Measurements from ENCODE around the gene TSNAXIP1. TPM values are rescaled to one million over a fixed set of nuclear protein-coding genes. Genes with fewer than 3 reads are reported as not detected.
"Not testable (repeated sequence)": the region's sequence is repeated elsewhere in the genome, so short reads cannot be mapped to it uniquely, and the experiment has no call there.

The TSNAXIP1 gene
- total and polyA plus RNA-seq, 10 of the 15 experiments (the other 5 are each of a cell fraction or from before 2014, with no cell fraction given) = 0.09 to 0.63 (median 0.37) TPM; not detected in 1

DNA sequence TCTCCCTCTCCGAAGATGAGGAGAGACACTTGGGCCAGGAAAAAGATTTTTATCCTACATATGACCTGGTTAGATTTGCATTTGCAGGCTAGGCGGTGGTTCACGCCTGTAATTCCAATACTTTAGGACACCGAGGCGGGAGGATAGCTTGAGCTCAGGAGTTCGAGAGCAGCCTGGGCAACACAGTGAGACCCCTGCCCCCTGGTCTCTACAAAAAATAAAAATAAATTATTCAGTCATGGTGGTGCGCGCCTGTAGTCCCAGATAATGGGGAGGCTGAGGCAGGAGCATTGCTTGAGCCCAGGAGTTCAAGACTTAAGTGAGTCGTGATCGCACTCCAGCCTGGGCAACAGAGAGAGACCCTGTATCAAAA lies 27.5 kb downstream of the TSNAXIP1 start (continued):
- TF ChIP-seq SMC3 (IDR thresholded peaks at IDR 0.05; ENCODE audit: borderline replicate concordance, low read length) (no peak), GATAD2B (conservative IDR thresholded peaks at IDR 0.05; ENCODE audit: low read depth) (no peak), POLR2AphosphoS5 (IDR thresholded peaks at IDR 0.05; ENCODE audit: low read length) (no peak)

DNA sequence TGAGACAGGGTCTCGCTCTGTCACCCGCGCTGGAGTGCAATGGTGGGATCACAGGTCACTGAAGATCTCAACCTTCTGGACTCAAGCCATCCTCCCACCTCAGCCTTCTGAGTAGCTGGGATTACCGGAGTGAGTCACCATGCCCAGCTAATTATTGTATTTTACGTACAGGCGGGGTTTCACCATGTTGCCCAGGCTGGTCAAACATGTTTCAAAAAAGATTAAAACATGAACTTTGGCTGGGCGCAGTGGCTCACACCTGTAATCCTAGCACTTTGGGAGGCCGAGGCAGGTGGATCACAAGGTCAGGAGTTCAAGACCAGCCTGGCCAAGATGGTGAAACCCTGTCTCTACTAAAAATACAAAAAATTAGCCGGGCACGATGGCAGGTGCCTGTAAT lies 30.5 kb downstream of the TSNAXIP1 start:
- intact Hi-C loops (cut with micrococcal nuclease; ENCODE audit: unreplicated experiment); H3K36me3 ChIP-seq (ENCODE audit: control insufficient read depth in 2 of 2, insufficient read depth in 2 of 2, low read length in 1 of 2); H3K9ac ChIP-seq (ENCODE audit: control insufficient read depth, insufficient read depth, low read length); FAIRE-seq; H3K9me3 ChIP-seq (replicated peaks; ENCODE audit: control insufficient read depth, insufficient read depth, low read length); ATAC-seq; DNase-seq (ENCODE audit: low read depth, low spot score); in situ Hi-C loops (cut with MboI); H2AFZ ChIP-seq (ENCODE audit: control insufficient read depth, low read depth, low read length); H3K27ac ChIP-seq (ENCODE audit: control insufficient read depth, insufficient read depth); H4K20me1 ChIP-seq (ENCODE audit: control insufficient read depth, insufficient read depth); BruUV-seq (replicated peaks); H3K27me3 ChIP-seq (replicated peaks in 1 of 2; ENCODE audit: control insufficient read depth in 2 of 2, insufficient read depth in 2 of 2, low read length in 1 of 2); H3K4me2 ChIP-seq (ENCODE audit: control insufficient read depth, insufficient read depth); H3K4me3 ChIP-seq: not testable (repeated sequence)
- 73% methylated on average over 9 of the region's 10 CpGs for WGBS (ENCODE audit: insufficient coverage, insufficient replicate concordance, low lambda C conversion rate, missing lambda C conversion rate)
- ChIA-PET SMC1A (ENCODE audit: uncharacterized antibody, unreplicated experiment) (interaction anchor here (1.0 kb wide), 1 partner anchor 7 kb away, joined by 3 read pairs; no protein-coding TSS in a partner anchor), CTCF (interaction anchor here (1.1 to 2.2 kb wide), 2 partner anchors 21 to 24 kb away, joined by 3 to 8 read pairs; no protein-coding TSS in a partner anchor), POLR2A (interaction anchor here (0.7 kb wide), 1 partner anchor 23 kb away, joined by 3 read pairs; no protein-coding TSS in a partner anchor), RAD21 (ENCODE audit: unreplicated experiment) (interaction anchor here (0.9 kb wide), 1 partner anchor 28 kb away, joined by 3 read pairs; no protein-coding TSS in a partner anchor)
- Histone ChIP-seq H3K79me2 (ENCODE audit: control insufficient read depth, insufficient read depth, low read length) (peaks cover 13% of the 10 kb centered on the region), H3K4me1 (ENCODE audit: control insufficient read depth, insufficient read depth, low read length) (peaks cover 10% of the 10 kb centered on the region)

DNA sequence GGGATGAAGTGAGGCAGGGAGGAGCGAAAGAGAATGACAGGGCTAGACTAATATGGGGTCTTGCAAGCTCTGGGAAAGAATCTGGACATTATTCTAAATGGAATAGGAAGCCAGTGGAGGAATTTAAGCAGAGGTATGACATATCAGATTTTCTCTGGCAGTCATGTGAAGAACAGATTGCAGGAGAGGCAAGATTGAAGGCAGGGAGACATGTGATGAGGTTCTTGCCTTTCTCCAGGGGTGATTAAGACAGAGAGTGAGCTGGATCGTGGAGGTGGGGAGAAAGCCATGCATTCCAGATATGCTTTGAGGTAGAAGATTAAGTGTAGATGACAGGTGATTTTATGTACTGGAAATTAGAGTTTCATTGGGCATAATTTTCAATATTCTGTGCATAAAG lies 31.1 kb downstream of the TSNAXIP1 start:
- in situ Hi-C loops (cut with MboI) (no loop called here), intact Hi-C loops (cut with micrococcal nuclease; ENCODE audit: unreplicated experiment) (no loop called here)
- DNase-seq (ENCODE audit: low read depth, low spot score) = no peak
- ATAC-seq = no peak
- no TSS peak for BruUV-seq (replicated peaks)
- no peak for FAIRE-seq
- H3K27ac ChIP-seq (ENCODE audit: control insufficient read depth, insufficient read depth) = no peak overlapping the region
- no peak overlapping the region for H3K4me3 ChIP-seq
- ChIA-PET SMC1A (ENCODE audit: uncharacterized antibody, unreplicated experiment) (interaction anchor here (0.6 kb wide), 1 partner anchor 70 kb away, joined by 3 read pairs; no protein-coding TSS in a partner anchor), CTCF (no interaction called here), RAD21 (ENCODE audit: unreplicated experiment) (interaction anchor here (0.6 to 0.9 kb wide), 2 partner anchors 28 to 284 kb away, joined by 3 read pairs; no protein-coding TSS in a partner anchor), POLR2A (interaction anchor here (0.7 kb wide), 1 partner anchor 24 kb away, joined by 3 read pairs; no protein-coding TSS in a partner anchor)
- H2AFZ ChIP-seq (ENCODE audit: control insufficient read depth, low read depth, low read length) = no peak overlapping the region
- H3K9ac ChIP-seq (ENCODE audit: control insufficient read depth, insufficient read depth, low read length) = no peak overlapping the region
- peaks cover 12% of the 10 kb centered on the region for H3K79me2 ChIP-seq (ENCODE audit: control insufficient read depth, insufficient read depth, low read length)
- no peaks in the 10 kb centered on the region for H3K9me3 ChIP-seq (replicated peaks; ENCODE audit: control insufficient read depth, insufficient read depth, low read length)
- no peaks in the 10 kb centered on the region for H3K27me3 ChIP-seq (replicated peaks in 1 of 2; ENCODE audit: control insufficient read depth in 2 of 2, insufficient read depth in 2 of 2, low read length in 1 of 2)
- H3K4me2 ChIP-seq (ENCODE audit: control insufficient read depth, insufficient read depth) = no peak overlapping the region
- peaks cover 7% of the 10 kb centered on the region; the same call in 1 of the 2 replicates for H3K4me1 ChIP-seq (ENCODE audit: control insufficient read depth, insufficient read depth, low read length)
- 14% methylated on average over 2 of the region's 2 CpGs for WGBS (ENCODE audit: insufficient coverage, insufficient replicate concordance, low lambda C conversion rate, missing lambda C conversion rate)
- H3K36me3 ChIP-seq (ENCODE audit: control insufficient read depth in 2 of 2, insufficient read depth in 2 of 2, low read length in 1 of 2) = no peaks in the 10 kb centered on the region
- TF ChIP-seq NRF1 (conservative IDR thresholded peaks at IDR 0.05; ENCODE audit: low read depth, low read length) (no peak), TARDBP (IDR thresholded peaks at IDR 0.05; ENCODE audit: borderline replicate concordance) (no peak), TCF12 (IDR thresholded peaks at IDR 0.05; ENCODE audit: low read depth, low read length) (no peak), RB1 (IDR thresholded peaks at IDR 0.05; ENCODE audit: borderline replicate concordance) (no peak), LARP7 (IDR thresholded peaks at IDR 0.05) (no peak), CBFB (IDR thresholded peaks at IDR 0.05; ENCODE audit: low read depth) (no peak), FOXK2 (IDR thresholded peaks at IDR 0.05) (no peak)
- TF ChIP-seq, protein P1, sequence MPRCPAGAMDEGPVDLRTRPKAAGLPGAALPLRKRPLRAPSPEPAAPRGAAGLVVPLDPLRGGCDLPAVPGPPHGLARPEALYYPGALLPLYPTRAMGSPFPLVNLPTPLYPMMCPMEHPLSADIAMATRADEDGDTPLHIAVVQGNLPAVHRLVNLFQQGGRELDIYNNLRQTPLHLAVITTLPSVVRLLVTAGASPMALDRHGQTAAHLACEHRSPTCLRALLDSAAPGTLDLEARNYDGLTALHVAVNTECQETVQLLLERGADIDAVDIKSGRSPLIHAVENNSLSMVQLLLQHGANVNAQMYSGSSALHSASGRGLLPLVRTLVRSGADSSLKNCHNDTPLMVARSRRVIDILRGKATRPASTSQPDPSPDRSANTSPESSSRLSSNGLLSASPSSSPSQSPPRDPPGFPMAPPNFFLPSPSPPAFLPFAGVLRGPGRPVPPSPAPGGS (IDR thresholded peaks at IDR 0.05; ENCODE audit: borderline replicate concordance, insufficient read depth, low read depth, low read length, poor library complexity, severe bottlenecking) = no peak
- TF ChIP-seq, protein P2, sequence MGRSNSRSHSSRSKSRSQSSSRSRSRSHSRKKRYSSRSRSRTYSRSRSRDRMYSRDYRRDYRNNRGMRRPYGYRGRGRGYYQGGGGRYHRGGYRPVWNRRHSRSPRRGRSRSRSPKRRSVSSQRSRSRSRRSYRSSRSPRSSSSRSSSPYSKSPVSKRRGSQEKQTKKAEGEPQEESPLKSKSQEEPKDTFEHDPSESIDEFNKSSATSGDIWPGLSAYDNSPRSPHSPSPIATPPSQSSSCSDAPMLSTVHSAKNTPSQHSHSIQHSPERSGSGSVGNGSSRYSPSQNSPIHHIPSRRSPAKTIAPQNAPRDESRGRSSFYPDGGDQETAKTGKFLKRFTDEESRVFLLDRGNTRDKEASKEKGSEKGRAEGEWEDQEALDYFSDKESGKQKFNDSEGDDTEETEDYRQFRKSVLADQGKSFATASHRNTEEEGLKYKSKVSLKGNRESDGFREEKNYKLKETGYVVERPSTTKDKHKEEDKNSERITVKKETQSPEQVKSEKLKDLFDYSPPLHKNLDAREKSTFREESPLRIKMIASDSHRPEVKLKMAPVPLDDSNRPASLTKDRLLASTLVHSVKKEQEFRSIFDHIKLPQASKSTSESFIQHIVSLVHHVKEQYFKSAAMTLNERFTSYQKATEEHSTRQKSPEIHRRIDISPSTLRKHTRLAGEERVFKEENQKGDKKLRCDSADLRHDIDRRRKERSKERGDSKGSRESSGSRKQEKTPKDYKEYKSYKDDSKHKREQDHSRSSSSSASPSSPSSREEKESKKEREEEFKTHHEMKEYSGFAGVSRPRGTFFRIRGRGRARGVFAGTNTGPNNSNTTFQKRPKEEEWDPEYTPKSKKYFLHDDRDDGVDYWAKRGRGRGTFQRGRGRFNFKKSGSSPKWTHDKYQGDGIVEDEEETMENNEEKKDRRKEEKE (IDR thresholded peaks at IDR 0.05) = no peak
- H4K20me1 ChIP-seq (ENCODE audit: control insufficient read depth, insufficient read depth) = no peaks in the 10 kb centered on the region
